Transverse colon (tissue), 4 donors: Measurements from ENCODE around the gene KRT26. TPM values are rescaled to one million over a fixed set of nuclear protein-coding genes. Genes with fewer than 3 reads are reported as not detected.
A peak's percentile ranks its signal among the peaks of the same experiment; 100 is the strongest.

Experiments
- DNase-seq: peaks from one replicate; pipeline ENCODE4 v3.0.0-alpha.2; 2019
- H3K27ac ChIP-seq, 4 donors: fragments of 200-600 bp; sonication (generic); 2 replicates each; pipeline ENCODE4 v1.5.1; 2016 to 2018; ENCODE audit warnings: inconsistent platforms in 4 of 4
- H3K27me3 ChIP-seq: fragments of 200-600 bp; sonication (generic); 2 replicates; pipeline ENCODE4 v1.5.1; 2017; ENCODE audit warnings: inconsistent platforms
- H3K36me3 ChIP-seq, 4 donors: fragments of 200-600 bp; sonication (generic); 2 replicates each; pipeline ENCODE4 v1.5.1; 2017 to 2019; ENCODE audit warnings: inconsistent platforms in 4 of 4
- H3K4me1 ChIP-seq, 4 donors: fragments of 200-600 bp; sonication (generic); 2 replicates each; pipeline ENCODE4 v1.5.1; 2017 to 2020; ENCODE audit warnings: inconsistent platforms in 4 of 4
- H3K4me3 ChIP-seq, 4 donors: fragments of 200-600 bp; sonication (generic); 1 replicate in 1 of 4; 2 replicates in 3 of 4; pipeline versions ENCODE4 v1.5.1 to v1.6.1; 2017 to 2019; ENCODE audit warnings: inconsistent platforms in 4 of 4
- H3K9me3 ChIP-seq, 2 donors: fragments of 200-600 bp; sonication (generic); 2 replicates each; pipeline ENCODE4 v1.5.1; 2017 to 2019; ENCODE audit warnings: inconsistent platforms in 2 of 2
- CTCF ChIP-seq, 5 experiments: fragments of 200-600 bp in 3 of 5; fragments of 450-650 bp in 2 of 5; sonication (generic) in 3 of 5; IDR thresholded peaks; 1 replicate in 2 of 5; 2 replicates in 3 of 5; pipeline ENCODE4 v1.5.1; 2016 to 2017; ENCODE audit warnings: antibody characterized with exemption in 5 of 5, inconsistent platforms in 3 of 5, mild to moderate bottlenecking in 2 of 5, moderate library complexity in 1 of 5
- EP300 ChIP-seq: sonication (generic); formaldehyde crosslinking; IDR thresholded peaks from one replicate; pipeline ENCODE4 v1.6.1; 2017; ENCODE audit warnings: antibody characterized with exemption, low read depth
- POLR2A ChIP-seq: fragments of 450-650 bp; IDR thresholded peaks from one replicate; pipeline ENCODE4 v1.6.1; 2016; ENCODE audit warnings: antibody characterized with exemption, mild to moderate bottlenecking, moderate library complexity
- POLR2AphosphoS5 ChIP-seq, 3 donors: sonication (generic); formaldehyde crosslinking; IDR thresholded peaks; one replicate each; pipeline ENCODE4 v1.6.1; 2016; ENCODE audit warnings: antibody characterized with exemption in 3 of 3
- WGBS, 2 donors: methylation state at CpG; one replicate each; pipeline ENCODE4 v1.1.5; 2018; ENCODE audit warnings: low coverage in 1 of 2; 5-methylcytosine and 5-hydroxymethylcytosine counted together
- in situ Hi-C, 4 donors: fragments of 200-750 bp; cut with MboI; loops; one replicate each; pipeline versions ENCODE4 v1.15.0 to v1.15.1; 2017; ENCODE audit warnings: low sequenced_read_pairs in 3 of 4, low pct_ligation_motif_present in 1 of 4, low pct_unique_long_range_greater_than_20kb in 1 of 4
- intact Hi-C: fragments of 100-400 bp; cut with DNase I; formaldehyde crosslinking; loops from one replicate; pipeline ENCODE4 v1.15.1; 2023; ENCODE audit warnings: low total_unique reads
- total RNA-seq, 4 donors: library from RNA; depleted of rRNA; stranded (reverse); fragments of >200 nt; gene quantifications; one replicate each; pipeline ENCODE4 v1.1.0, GENCODE V29; 2016

KRT26 gene
- total RNA-seq, 4 donors from 2014 or later = not detected

GRCh38 chr17:40782450-40782849 lies 10.4 kb upstream of the KRT26 start, which contains the start of gene KRT27:
KRT27 (minus strand) TSS chr17:40782550; CDS start chr17:40782493, 57 bp downstream.
- whole genome bisulfite sequencing, 2 donors = 91 to 92% methylated on average over 4 of the region's 4 CpGs
- in situ Hi-C loops = loop anchor here in 2 of 4 donors (25.0 kb wide), 1 partner anchor 170 kb away; no protein-coding TSS in a partner anchor
- TF ChIP-seq EP300 (no peak), CTCF (IDR thresholded peaks at IDR 0.05) (no peak), POLR2A (no peak), POLR2AphosphoS5 (IDR thresholded peaks at IDR 0.05) (no peak)
- no peak within 1 kb of the TSS for H3K4me3 ChIP-seq
- no peaks in the 10 kb centered on the region for H3K9me3 ChIP-seq
- H3K36me3 ChIP-seq = no peaks in the 10 kb centered on the region
- H3K27ac ChIP-seq = no peak within 1 kb of the TSS
- H3K27me3 ChIP-seq = peaks cover 54% of the 10 kb centered on the region
- DNase-seq = no peak
- peaks cover 0 to 3% (median 0%) of the 10 kb centered on the region in 4 donors for H3K4me1 ChIP-seq
- intact Hi-C loops = no loop called here

- in situ Hi-C loops (loop anchor here in 2 of 4 donors (25.0 kb wide), 1 partner anchor 167 kb away; no protein-coding TSS in a partner anchor), intact Hi-C loops (no loop called here)
- no peak overlapping the region for H3K27ac ChIP-seq
- WGBS, 2 donors = 38% methylated on average over 7 to 37 of the region's 37 CpGs
- no peaks in the 10 kb centered on the region for H3K36me3 ChIP-seq
- no peaks in the 10 kb centered on the region for H3K9me3 ChIP-seq
- TF ChIP-seq CTCF (IDR thresholded peaks at IDR 0.05) (no peak), POLR2AphosphoS5 (IDR thresholded peaks at IDR 0.05) (no peak), POLR2A (no peak), EP300 (no peak)
- no peak for DNase-seq
- peaks cover 0 to 3% (median 0%) of the 10 kb centered on the region in 4 donors for H3K4me1 ChIP-seq
- H3K27me3 ChIP-seq = peaks cover 76% of the 10 kb centered on the region
- H3K4me3 ChIP-seq = peak overlapping the region in 1 of 4 donors; percentile 30
Measured at GRCh38 chr17:40779181-40779909, 7.3 kb upstream of the KRT26 start.

GRCh38 chr17:40778461-40778860 lies 6.5 kb upstream of the KRT26 start:
- Histone ChIP-seq H3K9me3 (no peaks in the 10 kb centered on the region), H3K4me3 (no peak overlapping the region), H3K36me3 (no peaks in the 10 kb centered on the region), H3K27ac (no peak overlapping the region), H3K4me1 (peaks cover 0 to 3% (median 0%) of the 10 kb centered on the region in 4 donors), H3K27me3 (peaks cover 76% of the 10 kb centered on the region)
- in situ Hi-C loops (loop anchor here in 2 of 4 donors (25.0 kb wide), 1 partner anchor 166 kb away; no protein-coding TSS in a partner anchor), intact Hi-C loops (no loop called here)
- TF ChIP-seq CTCF (IDR thresholded peaks at IDR 0.05) (no peak), POLR2AphosphoS5 (IDR thresholded peaks at IDR 0.05) (no peak), EP300 (no peak), POLR2A (no peak)
- 63 to 70% methylated on average over 5 of the region's 5 CpGs for WGBS, 2 donors
- DNase-seq = no peak

GRCh38 chr17:40777971-40778370 lies 6.0 kb upstream of the KRT26 start:
- in situ Hi-C loops = loop anchor here in 2 of 4 donors (25.0 kb wide), 1 partner anchor 166 kb away; no protein-coding TSS in a partner anchor
- intact Hi-C loops = no loop called here
- Histone ChIP-seq H3K4me1 (peaks cover 0 to 3% (median 0%) of the 10 kb centered on the region in 4 donors), H3K9me3 (no peaks in the 10 kb centered on the region), H3K27me3 (peaks cover 76% of the 10 kb centered on the region), H3K27ac (no peak overlapping the region), H3K4me3 (no peak overlapping the region), H3K36me3 (no peaks in the 10 kb centered on the region)
- WGBS, 2 donors = 75 to 79% methylated on average over 3 of the region's 3 CpGs
- TF ChIP-seq CTCF (IDR thresholded peaks at IDR 0.05) (no peak), POLR2A (no peak), EP300 (no peak), POLR2AphosphoS5 (IDR thresholded peaks at IDR 0.05) (no peak)
- DNase-seq = no peak
